Measurements from ENCODE around the gene GPR155.

The GPR155 gene

DNA sequence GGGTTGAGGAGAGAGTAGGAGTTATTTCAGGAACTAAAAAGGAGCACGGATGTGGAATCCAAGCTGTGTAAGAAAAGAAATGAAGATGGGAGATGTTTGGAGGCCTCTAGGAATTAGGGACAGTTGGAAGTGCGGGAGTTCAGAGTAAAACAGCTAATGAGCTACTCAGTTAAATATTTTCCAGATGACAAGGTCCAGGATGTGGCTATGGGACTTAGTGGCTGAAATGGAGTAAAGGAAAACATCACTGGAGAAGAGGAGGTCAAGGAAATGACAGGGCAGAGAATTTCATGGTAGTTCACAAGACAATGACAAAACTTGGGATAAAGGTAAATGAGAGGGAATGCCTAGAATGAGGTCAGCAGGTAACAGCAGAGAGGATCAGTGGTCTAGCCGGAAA lies 13.0 kb downstream of the GPR155 start:
- Histone ChIP-seq H3K4me3 (ENCODE audit: insufficient read length, low read depth) (no peak overlapping the region), H3K9me3 (ENCODE audit: insufficient read depth, low read length) (no peaks in the 10 kb centered on the region), H3K4me1 (ENCODE audit: insufficient read depth, insufficient read length) (no peaks in the 10 kb centered on the region), H3K9ac (ENCODE audit: insufficient read length, low read depth) (no peak overlapping the region), H3K27me3 (ENCODE audit: insufficient read depth, insufficient read length) (no peaks in the 10 kb centered on the region), H3K36me3 (ENCODE audit: insufficient read depth, insufficient read length, low read length) (no peaks in the 10 kb centered on the region)
- no peak for DNase-seq (ENCODE audit: low read depth, low spot score)
- TF ChIP-seq ZNF274 (IDR thresholded peaks at IDR 0.05; ENCODE audit: low read depth, low read length) (no peak), SUZ12 (IDR thresholded peaks at IDR 0.05; ENCODE audit: extremely low read depth, insufficient read depth, insufficient read length) (no peak), YY1 (IDR thresholded peaks at IDR 0.05; ENCODE audit: insufficient read depth, insufficient read length) (no peak)

- H3K4me1 ChIP-seq (ENCODE audit: insufficient read depth, insufficient read length): no peaks in the 10 kb centered on the region
- TF ChIP-seq ZNF274 (IDR thresholded peaks at IDR 0.05; ENCODE audit: low read depth, low read length): no peak
- no peak for TF ChIP-seq SUZ12 (IDR thresholded peaks at IDR 0.05; ENCODE audit: extremely low read depth, insufficient read depth, insufficient read length)
- no peak for TF ChIP-seq YY1 (IDR thresholded peaks at IDR 0.05; ENCODE audit: insufficient read depth, insufficient read length)
- H3K4me3 ChIP-seq (ENCODE audit: insufficient read length, low read depth): no peak overlapping the region
- no peak for DNase-seq (ENCODE audit: low read depth, low spot score)
- H3K27me3 ChIP-seq (ENCODE audit: insufficient read depth, insufficient read length): no peaks in the 10 kb centered on the region
- no peaks in the 10 kb centered on the region for H3K9me3 ChIP-seq (ENCODE audit: insufficient read depth, low read length)
- no peak overlapping the region for H3K9ac ChIP-seq (ENCODE audit: insufficient read length, low read depth)
- H3K36me3 ChIP-seq (ENCODE audit: insufficient read depth, insufficient read length, low read length): no peaks in the 10 kb centered on the region
These were observed 21.5 kb downstream of the GPR155 start for GRCh38 chr2:174465327-174465726.

DNA sequence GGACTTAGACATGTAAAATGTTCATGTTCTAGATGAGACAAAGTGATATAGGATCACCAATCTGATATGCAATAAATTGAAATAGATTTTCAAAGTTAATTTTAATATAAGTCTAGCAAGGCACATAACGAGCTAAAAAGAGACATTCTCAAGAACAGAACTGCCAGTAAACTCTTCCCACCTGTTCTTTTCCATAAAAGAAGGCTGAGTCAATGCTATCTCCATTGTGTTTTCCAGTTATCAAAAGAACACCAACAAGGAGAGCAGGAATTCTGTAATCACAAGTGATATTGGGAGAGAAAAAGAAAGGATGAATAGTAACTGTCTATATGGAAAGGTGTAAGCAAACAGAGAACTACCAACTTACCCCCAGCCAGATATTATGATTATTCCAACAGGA lies 25.6 kb downstream of the GPR155 start:
- Histone ChIP-seq H3K36me3 (ENCODE audit: insufficient read depth, insufficient read length, low read length) (no peaks in the 10 kb centered on the region), H3K4me1 (ENCODE audit: insufficient read depth, insufficient read length) (no peaks in the 10 kb centered on the region), H3K4me3 (ENCODE audit: insufficient read length, low read depth) (no peak overlapping the region), H3K27me3 (ENCODE audit: insufficient read depth, insufficient read length) (no peaks in the 10 kb centered on the region), H3K9ac (ENCODE audit: insufficient read length, low read depth) (no peak overlapping the region), H3K9me3 (ENCODE audit: insufficient read depth, low read length) (no peaks in the 10 kb centered on the region)
- TF ChIP-seq YY1 (IDR thresholded peaks at IDR 0.05; ENCODE audit: insufficient read depth, insufficient read length): no peak
- no peak for TF ChIP-seq SUZ12 (IDR thresholded peaks at IDR 0.05; ENCODE audit: extremely low read depth, insufficient read depth, insufficient read length)
- no peak for TF ChIP-seq ZNF274 (IDR thresholded peaks at IDR 0.05; ENCODE audit: low read depth, low read length)
- no peak for DNase-seq (ENCODE audit: low read depth, low spot score)

GRCh38 chr2:174454566-174454965 lies 32.3 kb downstream of the GPR155 start:
- H3K36me3 ChIP-seq (ENCODE audit: insufficient read depth, insufficient read length, low read length): no peaks in the 10 kb centered on the region
- TF ChIP-seq ZNF274 (IDR thresholded peaks at IDR 0.05; ENCODE audit: low read depth, low read length) (no peak), SUZ12 (IDR thresholded peaks at IDR 0.05; ENCODE audit: extremely low read depth, insufficient read depth, insufficient read length) (no peak), YY1 (IDR thresholded peaks at IDR 0.05; ENCODE audit: insufficient read depth, insufficient read length) (no peak)
- DNase-seq (ENCODE audit: low read depth, low spot score): no peak
- H3K4me1 ChIP-seq (ENCODE audit: insufficient read depth, insufficient read length): no peaks in the 10 kb centered on the region
- no peaks in the 10 kb centered on the region for H3K27me3 ChIP-seq (ENCODE audit: insufficient read depth, insufficient read length)
- no peaks in the 10 kb centered on the region for H3K9me3 ChIP-seq (ENCODE audit: insufficient read depth, low read length)
- H3K9ac ChIP-seq (ENCODE audit: insufficient read length, low read depth): no peak overlapping the region
- H3K4me3 ChIP-seq (ENCODE audit: insufficient read length, low read depth): no peak overlapping the region

DNA sequence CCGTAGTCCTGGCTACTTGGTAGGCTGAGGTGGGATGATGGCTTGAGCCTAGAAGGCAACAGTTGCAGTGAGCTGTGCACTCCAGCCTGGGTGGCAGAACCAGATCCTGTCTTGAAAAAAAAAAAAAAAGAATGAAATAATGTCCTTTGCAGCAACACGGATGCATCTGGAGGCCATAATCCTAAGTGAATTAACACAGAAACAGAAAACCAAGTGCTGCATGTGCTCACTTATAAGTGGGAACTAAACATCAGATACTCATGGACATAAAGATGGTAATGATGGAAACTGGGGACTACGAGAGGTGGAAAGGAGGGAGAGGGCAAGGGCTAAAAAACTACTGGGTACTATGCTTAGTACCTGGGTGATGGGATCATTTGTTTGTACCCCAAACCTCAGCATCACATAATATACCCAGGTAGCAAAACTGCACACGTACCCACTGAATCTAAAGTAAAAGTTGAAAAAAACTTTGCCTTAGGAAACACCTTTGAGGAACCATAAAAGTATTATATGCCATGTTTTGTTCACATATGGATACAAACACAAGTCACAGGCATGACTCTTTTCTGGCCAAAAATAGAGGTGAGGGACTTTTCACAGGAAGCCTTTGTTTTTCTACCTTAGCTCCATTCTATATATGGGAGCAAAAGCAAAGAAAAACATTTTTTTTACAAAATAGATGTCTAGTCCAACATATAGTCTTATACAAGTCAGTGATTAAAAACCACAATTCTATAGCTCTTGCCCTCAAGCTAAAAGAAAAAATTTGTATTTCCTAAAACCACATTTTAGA lies 36.6 kb downstream of the GPR155 start:
- no peaks in the 10 kb centered on the region for H3K36me3 ChIP-seq (ENCODE audit: insufficient read depth, insufficient read length, low read length)
- no peak overlapping the region for H3K9ac ChIP-seq (ENCODE audit: insufficient read length, low read depth)
- no peak for TF ChIP-seq ZNF274 (IDR thresholded peaks at IDR 0.05; ENCODE audit: low read depth, low read length)
- H3K4me3 ChIP-seq (ENCODE audit: insufficient read length, low read depth): no peak overlapping the region
- no peaks in the 10 kb centered on the region for H3K4me1 ChIP-seq (ENCODE audit: insufficient read depth, insufficient read length)
- DNase-seq (ENCODE audit: low read depth, low spot score): no peak
- no peaks in the 10 kb centered on the region for H3K27me3 ChIP-seq (ENCODE audit: insufficient read depth, insufficient read length)
- H3K9me3 ChIP-seq (ENCODE audit: insufficient read depth, low read length): no peaks in the 10 kb centered on the region

DNA sequence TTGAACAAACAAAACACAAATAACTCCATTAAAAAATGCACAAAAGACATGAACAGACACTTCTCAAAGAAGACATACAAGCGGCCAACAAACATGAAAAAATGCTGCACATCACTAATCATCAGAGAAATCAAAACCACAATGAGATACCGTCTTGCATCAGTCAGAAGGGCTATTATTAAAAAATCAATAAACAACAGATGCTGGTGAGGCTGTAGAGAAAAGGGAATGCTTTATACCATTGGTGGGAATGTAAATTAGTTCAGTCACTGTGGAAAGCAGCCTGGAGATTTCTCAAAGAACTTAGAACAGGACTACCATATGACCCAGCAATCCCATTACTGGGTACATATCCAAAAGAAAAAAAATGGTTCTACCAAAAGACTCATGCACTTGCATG lies 37.8 kb downstream of the GPR155 start:
- Histone ChIP-seq H3K4me3 (ENCODE audit: insufficient read length, low read depth) (no peak overlapping the region), H3K9ac (ENCODE audit: insufficient read length, low read depth) (no peak overlapping the region), H3K27me3 (ENCODE audit: insufficient read depth, insufficient read length) (no peaks in the 10 kb centered on the region), H3K4me1 (ENCODE audit: insufficient read depth, insufficient read length) (no peaks in the 10 kb centered on the region), H3K9me3 (ENCODE audit: insufficient read depth, low read length) (no peaks in the 10 kb centered on the region), H3K36me3 (ENCODE audit: insufficient read depth, insufficient read length, low read length) (no peaks in the 10 kb centered on the region)
- no peak for TF ChIP-seq SUZ12 (IDR thresholded peaks at IDR 0.05; ENCODE audit: extremely low read depth, insufficient read depth, insufficient read length)
- TF ChIP-seq YY1 (IDR thresholded peaks at IDR 0.05; ENCODE audit: insufficient read depth, insufficient read length): no peak
- TF ChIP-seq ZNF274 (IDR thresholded peaks at IDR 0.05; ENCODE audit: low read depth, low read length): no peak
- no peak for DNase-seq (ENCODE audit: low read depth, low spot score)

GRCh38 chr2:174446531-174446930 lies 40.3 kb downstream of the GPR155 start:
- no peak for DNase-seq (ENCODE audit: low read depth, low spot score)
- H3K9me3 ChIP-seq (ENCODE audit: insufficient read depth, low read length): no peaks in the 10 kb centered on the region
- no peak overlapping the region for H3K4me3 ChIP-seq (ENCODE audit: insufficient read length, low read depth)
- peaks cover 3% of the 10 kb centered on the region for H3K4me1 ChIP-seq (ENCODE audit: insufficient read depth, insufficient read length)
- H3K9ac ChIP-seq (ENCODE audit: insufficient read length, low read depth): no peak overlapping the region
- no peaks in the 10 kb centered on the region for H3K27me3 ChIP-seq (ENCODE audit: insufficient read depth, insufficient read length)
- TF ChIP-seq ZNF274 (IDR thresholded peaks at IDR 0.05; ENCODE audit: low read depth, low read length) (no peak), SUZ12 (IDR thresholded peaks at IDR 0.05; ENCODE audit: extremely low read depth, insufficient read depth, insufficient read length) (no peak), YY1 (IDR thresholded peaks at IDR 0.05; ENCODE audit: insufficient read depth, insufficient read length) (no peak)
- no peaks in the 10 kb centered on the region for H3K36me3 ChIP-seq (ENCODE audit: insufficient read depth, insufficient read length, low read length)
